Smooth muscle cell of the pulmonary artery (primary cell): ENCODE measurements around the gene CHL1. TPM values are rescaled to one million over a fixed set of nuclear protein-coding genes. Genes with fewer than 3 reads are reported as not detected.

Experiments
- total RNA-seq: library from RNA; depleted of rRNA; stranded (reverse); fragments of >200 nt; gene quantifications from 2 replicates; pipeline ENCODE4 v1.2.3, GENCODE V29; 2014

The CHL1 gene, protein sequence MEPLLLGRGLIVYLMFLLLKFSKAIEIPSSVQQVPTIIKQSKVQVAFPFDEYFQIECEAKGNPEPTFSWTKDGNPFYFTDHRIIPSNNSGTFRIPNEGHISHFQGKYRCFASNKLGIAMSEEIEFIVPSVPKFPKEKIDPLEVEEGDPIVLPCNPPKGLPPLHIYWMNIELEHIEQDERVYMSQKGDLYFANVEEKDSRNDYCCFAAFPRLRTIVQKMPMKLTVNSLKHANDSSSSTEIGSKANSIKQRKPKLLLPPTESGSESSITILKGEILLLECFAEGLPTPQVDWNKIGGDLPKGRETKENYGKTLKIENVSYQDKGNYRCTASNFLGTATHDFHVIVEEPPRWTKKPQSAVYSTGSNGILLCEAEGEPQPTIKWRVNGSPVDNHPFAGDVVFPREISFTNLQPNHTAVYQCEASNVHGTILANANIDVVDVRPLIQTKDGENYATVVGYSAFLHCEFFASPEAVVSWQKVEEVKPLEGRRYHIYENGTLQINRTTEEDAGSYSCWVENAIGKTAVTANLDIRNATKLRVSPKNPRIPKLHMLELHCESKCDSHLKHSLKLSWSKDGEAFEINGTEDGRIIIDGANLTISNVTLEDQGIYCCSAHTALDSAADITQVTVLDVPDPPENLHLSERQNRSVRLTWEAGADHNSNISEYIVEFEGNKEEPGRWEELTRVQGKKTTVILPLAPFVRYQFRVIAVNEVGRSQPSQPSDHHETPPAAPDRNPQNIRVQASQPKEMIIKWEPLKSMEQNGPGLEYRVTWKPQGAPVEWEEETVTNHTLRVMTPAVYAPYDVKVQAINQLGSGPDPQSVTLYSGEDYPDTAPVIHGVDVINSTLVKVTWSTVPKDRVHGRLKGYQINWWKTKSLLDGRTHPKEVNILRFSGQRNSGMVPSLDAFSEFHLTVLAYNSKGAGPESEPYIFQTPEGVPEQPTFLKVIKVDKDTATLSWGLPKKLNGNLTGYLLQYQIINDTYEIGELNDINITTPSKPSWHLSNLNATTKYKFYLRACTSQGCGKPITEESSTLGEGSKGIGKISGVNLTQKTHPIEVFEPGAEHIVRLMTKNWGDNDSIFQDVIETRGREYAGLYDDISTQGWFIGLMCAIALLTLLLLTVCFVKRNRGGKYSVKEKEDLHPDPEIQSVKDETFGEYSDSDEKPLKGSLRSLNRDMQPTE (N-terminal part only)
- 0.07 TPM in 1 of 2 replicates, not detected in the other for total RNA-seq

DNA sequence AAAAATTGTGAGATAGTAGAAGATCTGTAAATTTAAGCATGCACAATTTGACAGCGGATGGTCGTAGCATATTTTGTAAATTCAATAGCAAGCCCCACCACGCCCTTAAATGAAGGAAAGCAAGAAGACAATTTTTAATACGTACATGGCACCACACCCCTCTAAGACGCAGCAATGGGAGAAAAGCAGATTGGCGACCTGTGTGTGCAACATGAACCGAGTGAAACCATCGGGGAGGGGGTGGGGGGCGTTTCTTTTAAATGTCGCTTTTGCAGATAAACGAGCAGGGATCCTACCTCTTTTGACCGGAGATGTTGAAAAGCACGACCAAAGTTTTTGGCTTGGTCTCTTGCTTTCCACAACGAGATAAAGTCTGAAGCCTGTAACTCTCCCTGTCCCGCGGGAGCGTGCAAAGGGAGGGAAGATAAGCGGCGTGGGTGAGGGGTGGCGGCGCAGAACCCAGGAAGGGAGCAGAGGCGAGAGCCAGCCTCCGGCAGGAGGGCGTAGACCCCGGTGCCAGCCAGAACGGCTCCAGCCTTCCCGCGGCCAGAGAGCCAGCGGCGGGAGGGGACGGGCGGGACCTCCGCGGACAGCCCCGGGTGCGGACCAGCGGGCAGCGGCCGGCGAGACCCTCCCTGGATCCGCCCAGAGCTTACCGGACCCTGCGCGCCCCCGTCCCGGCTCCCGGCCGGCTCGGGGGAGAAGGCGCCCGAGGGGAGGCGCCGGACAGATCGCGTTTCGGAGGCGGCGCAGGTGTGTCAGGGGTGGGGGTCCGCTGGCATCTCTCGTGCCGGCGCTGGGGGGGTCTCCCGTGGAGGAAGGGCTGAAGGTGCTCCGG is at the start of gene CHL1:
Gene CHL1, plus strand, starts transcription at position 453 of the 838 bp plus-strand sequence. CDS start 123,014 bp downstream, outside the sequence.

